Ovary (tissue), 9 donors: ENCODE data around the gene STK39. TPM values are rescaled to one million over a fixed set of nuclear protein-coding genes. Genes with fewer than 3 reads are reported as not detected.

Experiments
- DNase-seq, 5 donors: peaks; one replicate each; pipeline ENCODE4 v3.0.0-alpha.2; 2019 to 2020
- H3K27ac ChIP-seq, 2 donors: fragments of 200-600 bp; one replicate each; pipeline versions ENCODE4 v1.5.1 to v1.8.0; 2019 to 2022
- H3K27me3 ChIP-seq: fragments of 200-600 bp; one replicate; pipeline ENCODE4 v1.8.0; 2022
- H3K36me3 ChIP-seq: fragments of 200-600 bp; sonication (generic); one replicate; pipeline ENCODE4 v1.5.1; 2019
- H3K4me1 ChIP-seq: one replicate; pipeline ENCODE4 v1.8.1; 2013; ENCODE audit warnings: mild to moderate bottlenecking, moderate library complexity; ENCODE audit not compliant: insufficient read depth
- H3K4me3 ChIP-seq: fragments of 200-600 bp; sonication (generic); one replicate; pipeline ENCODE4 v1.5.1; 2017
- H3K9me3 ChIP-seq, 2 donors: fragments of 200-600 bp in 1 of 2; sonication (generic) in 1 of 2; one replicate each; pipeline versions ENCODE4 v1.5.1 to v1.8.1; 2013 to 2019; ENCODE audit warnings: mild to moderate bottlenecking in 1 of 2, moderate library complexity in 1 of 2
- EP300 ChIP-seq: sonication (generic); formaldehyde crosslinking; IDR thresholded peaks from one replicate; pipeline ENCODE4 v1.6.1; 2017; ENCODE audit warnings: antibody characterized with exemption
- POLR2A ChIP-seq: fragments of 450-650 bp; IDR thresholded peaks from one replicate; pipeline ENCODE4 v1.6.1; 2017; ENCODE audit warnings: antibody characterized with exemption, mild to moderate bottlenecking, moderate library complexity
- WGBS, 3 donors: extraction: QIAGEN DNeasy Blood & Tissue Kit in 1 of 3; methylation state at CpG; one replicate each; pipeline versions ENCODE4 v1.1.5 to v1.1.7; 2013 to 2017; 5-methylcytosine and 5-hydroxymethylcytosine counted together
- intact Hi-C, 4 donors: fragments of 100-400 bp; cut with DNase I; formaldehyde crosslinking; loops; one replicate each; pipeline versions ENCODE4 v1.11.0 to v1.15.1; 2022 to 2023
- polyA plus RNA-seq, 2 donors: library from polyadenylated mRNA; stranded (reverse); fragments of 200-250 nt in 1 of 2; fragments of 350-450 nt in 1 of 2; fragmentation: Illumina TruSeq in 1 of 2; extraction: RNeasy Lipid Tissue Mini Kit (QIAGEN cat#74804) in 1 of 2; gene quantifications; one replicate each; pipeline ENCODE4 v1.2.3, GENCODE V29; 2013 to 2014
- total RNA-seq, 7 donors: library from RNA; depleted of rRNA in 2 of 7; stranded (reverse); fragments of >200 nt in 2 of 7; fragmentation: NEBNext Ultra II Directional in 3 of 7; extraction: Animal tissue kit (Norgen Biotek cat#: 25700) in 3 of 7; gene quantifications; one replicate each; pipeline versions ENCODE4 v1.1.0 to v1.2.4, GENCODE V29; 2016 to 2023
- TF ChIP-seq, protein P1 (sequence below), 3 donors: fragments of 450-650 bp in 2 of 3; fragments of 200-600 bp in 1 of 3; IDR thresholded peaks; one replicate each; pipeline versions ENCODE4 v1.5.1 to v1.8.0; 2016 to 2022; ENCODE audit warnings: antibody characterized with exemption in 3 of 3, mild to moderate bottlenecking in 1 of 3
- donor health status: DM: no; HTN: no; CAD: no; lungs with moderate emphysema.
- donor health status: DM: no; HTN: no; CAD: no.
- donor health status: Bipolar disorder and iron deficiency.
- donor health status: DM: yes; HTN: yes; CAD: no.
- donor health status: DM: no; HTN: no; CAD: no.
- donor health status: DM: yes; HTN: yes; CAD: no.

Gene STK39
- total and polyA plus RNA-seq, 9 donors, result 5.9 to 14.1 (median 10.6) TPM

DNA sequence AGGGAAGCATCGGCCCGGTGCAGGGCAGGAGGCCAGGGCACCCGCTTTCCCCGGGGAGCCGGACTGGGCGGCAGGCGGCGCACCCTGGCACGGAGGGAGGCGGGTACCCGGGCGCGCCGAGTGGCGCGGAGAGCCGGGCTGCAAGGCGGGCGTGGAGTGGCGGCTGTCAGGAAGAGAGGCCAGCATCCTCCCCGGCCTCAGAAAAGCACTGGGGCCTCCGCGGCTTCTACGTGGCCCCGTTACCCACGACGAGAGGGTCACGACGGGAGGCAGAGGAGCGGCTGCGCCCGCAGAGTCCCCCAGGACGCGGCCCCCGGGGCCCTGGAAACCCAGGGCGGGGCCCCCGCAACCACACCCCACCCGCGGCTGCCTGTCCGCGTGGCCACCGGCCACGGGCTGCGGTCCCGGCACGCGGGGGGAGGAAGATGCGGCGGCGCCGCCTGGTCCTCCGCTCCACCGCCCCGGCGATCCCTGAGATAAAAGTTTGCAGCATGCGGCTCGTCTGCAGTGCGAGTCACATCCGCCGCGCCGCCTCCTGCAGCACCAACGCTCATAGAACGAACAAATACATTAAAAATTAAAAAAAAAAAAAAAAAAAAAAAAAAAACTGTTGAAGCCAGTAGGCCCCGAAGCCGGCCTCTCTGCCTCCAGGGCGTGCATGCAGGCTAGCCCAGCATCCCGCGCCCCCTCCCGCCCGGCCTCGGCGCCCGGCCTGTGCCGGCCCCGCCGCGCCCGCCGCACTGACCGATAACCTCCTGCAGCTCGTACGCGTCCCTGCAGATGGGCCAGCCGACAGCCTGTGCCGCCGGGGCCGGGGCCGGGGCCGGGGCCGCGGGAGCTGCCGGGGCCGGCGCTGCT, 683 bp downstream of the STK39 start:
- peak; percentile 50 to 76 (median 70) for DNase-seq
- Histone ChIP-seq H3K9me3 (no peaks in the 10 kb centered on the region), H3K27ac (peak overlapping the region in 1 of 2 donors; percentile 51), H3K4me3 (peak overlapping the region; percentile 59), H3K4me1 (peaks cover 3% of the 10 kb centered on the region), H3K36me3 (no peaks in the 10 kb centered on the region), H3K27me3 (no peaks in the 10 kb centered on the region)
- WGBS, 3 donors, result 1% methylated on average over 59 to 95 of the region's 95 CpGs
- intact Hi-C loops, result no loop called here
- no peak for TF ChIP-seq POLR2A
- TF ChIP-seq, protein P1, sequence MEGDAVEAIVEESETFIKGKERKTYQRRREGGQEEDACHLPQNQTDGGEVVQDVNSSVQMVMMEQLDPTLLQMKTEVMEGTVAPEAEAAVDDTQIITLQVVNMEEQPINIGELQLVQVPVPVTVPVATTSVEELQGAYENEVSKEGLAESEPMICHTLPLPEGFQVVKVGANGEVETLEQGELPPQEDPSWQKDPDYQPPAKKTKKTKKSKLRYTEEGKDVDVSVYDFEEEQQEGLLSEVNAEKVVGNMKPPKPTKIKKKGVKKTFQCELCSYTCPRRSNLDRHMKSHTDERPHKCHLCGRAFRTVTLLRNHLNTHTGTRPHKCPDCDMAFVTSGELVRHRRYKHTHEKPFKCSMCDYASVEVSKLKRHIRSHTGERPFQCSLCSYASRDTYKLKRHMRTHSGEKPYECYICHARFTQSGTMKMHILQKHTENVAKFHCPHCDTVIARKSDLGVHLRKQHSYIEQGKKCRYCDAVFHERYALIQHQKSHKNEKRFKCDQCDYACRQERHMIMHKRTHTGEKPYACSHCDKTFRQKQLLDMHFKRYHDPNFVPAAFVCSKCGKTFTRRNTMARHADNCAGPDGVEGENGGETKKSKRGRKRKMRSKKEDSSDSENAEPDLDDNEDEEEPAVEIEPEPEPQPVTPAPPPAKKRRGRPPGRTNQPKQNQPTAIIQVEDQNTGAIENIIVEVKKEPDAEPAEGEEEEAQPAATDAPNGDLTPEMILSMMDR (IDR thresholded peaks at IDR 0.05), result peak in 1 of 3 donors; percentile 13

DNA sequence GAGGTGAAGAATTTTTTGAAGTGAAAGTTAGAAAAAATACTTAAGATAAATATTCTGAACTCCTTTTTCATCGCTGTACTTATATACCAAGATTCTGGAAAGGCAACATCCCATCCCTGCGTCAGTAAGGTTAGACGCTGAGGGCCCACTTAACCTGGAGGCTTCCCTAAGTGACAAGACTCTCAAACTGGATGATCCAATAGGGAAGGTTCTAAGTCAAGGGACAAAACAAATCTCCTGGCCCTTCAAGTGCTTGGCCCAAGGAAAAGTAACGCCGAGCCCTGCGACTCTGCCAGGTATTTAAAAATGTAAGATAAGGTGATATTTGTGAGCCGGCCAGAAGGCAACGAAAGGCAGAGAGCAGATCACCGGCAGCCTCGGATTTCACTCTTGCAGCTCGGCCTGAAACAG, 1.3 kb downstream of the STK39 start:
- 22 to 26% (median 25%) methylated on average over 11 of the region's 11 CpGs for WGBS, 3 donors
- no peaks in the 10 kb centered on the region for H3K9me3 ChIP-seq
- H3K4me3 ChIP-seq, result peak overlapping the region; percentile 59
- no peaks in the 10 kb centered on the region for H3K36me3 ChIP-seq
- H3K27me3 ChIP-seq, result no peaks in the 10 kb centered on the region
- DNase-seq, result no peak
- intact Hi-C loops, result no loop called here
- H3K4me1 ChIP-seq, result peaks cover 3% of the 10 kb centered on the region
- TF ChIP-seq EP300, result no peak
- TF ChIP-seq POLR2A, result no peak
- TF ChIP-seq, protein P1 (IDR thresholded peaks at IDR 0.05), result no peak
- no peak overlapping the region for H3K27ac ChIP-seq

DNA sequence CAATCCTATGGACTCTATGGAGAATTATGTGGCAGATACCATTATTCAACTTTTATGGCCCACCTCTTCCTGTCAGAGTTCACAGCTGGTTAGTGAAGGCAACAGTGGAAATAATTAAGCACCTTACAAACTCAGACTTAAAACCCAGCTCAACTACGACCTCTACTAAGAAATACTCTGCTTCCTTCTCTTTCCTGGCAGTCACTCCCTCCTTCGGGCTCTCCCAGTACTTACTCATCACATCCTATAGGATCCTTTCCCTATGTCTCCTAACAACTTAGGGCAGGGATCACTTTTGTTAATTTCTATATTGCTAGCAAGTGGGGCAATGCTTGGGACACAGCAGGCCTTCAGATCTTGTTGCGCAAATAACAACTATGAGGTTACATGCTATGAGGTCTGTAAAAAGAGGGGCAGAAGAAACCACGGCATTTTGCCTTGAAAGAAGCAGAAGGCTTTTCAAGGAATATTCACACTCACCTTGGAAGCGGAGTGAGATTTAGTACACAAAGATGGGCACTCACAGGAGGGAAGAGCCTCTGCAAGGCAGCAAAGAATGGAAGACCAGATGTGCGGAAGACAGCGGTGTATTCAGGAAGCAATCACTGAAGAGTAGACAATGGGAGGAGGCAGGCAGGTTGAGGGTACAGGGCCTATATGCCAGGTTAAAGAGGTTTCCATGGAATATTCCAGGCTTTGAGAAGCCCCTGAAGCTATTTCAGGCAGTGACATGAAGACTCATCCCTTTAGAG, 2.1 kb downstream of the STK39 start:
- intact Hi-C loops, result no loop called here
- H3K4me3 ChIP-seq, result no peak overlapping the region

DNA sequence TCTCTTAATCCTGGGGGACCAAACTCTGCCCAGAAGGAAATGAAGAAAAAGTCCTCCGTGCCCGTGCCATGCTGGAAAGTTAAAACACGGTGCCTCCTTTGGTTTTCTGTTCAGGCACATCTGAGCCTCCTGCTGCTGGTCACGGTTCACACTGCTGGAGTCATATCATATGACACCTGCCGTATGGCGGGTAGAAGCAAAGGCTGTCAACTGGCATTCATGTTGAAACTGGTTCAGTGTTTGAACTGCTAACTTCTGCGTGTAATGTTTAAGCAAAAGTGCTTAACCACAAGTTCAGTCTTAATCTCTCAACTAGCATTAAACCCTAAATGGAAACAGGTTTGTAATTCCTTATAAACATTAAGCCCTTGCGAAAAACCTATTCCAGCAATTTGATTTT, 3.1 kb downstream of the STK39 start:
- Histone ChIP-seq H3K4me3 (no peak overlapping the region), H3K9me3 (no peaks in the 10 kb centered on the region), H3K36me3 (no peaks in the 10 kb centered on the region), H3K27ac (no peak overlapping the region), H3K27me3 (no peaks in the 10 kb centered on the region), H3K4me1 (peaks cover 5% of the 10 kb centered on the region)
- intact Hi-C loops, result no loop called here
- no peak for TF ChIP-seq POLR2A
- TF ChIP-seq, protein P1 (IDR thresholded peaks at IDR 0.05), result no peak
- TF ChIP-seq EP300, result no peak
- no peak for DNase-seq
- whole genome bisulfite sequencing, 3 donors, result 92 to 93% (median 92%) methylated on average over 8 of the region's 8 CpGs

More for the DNA sequence above, 2.1 kb downstream of the STK39 start:
- TF ChIP-seq POLR2A (no peak), EP300 (no peak)
- TF ChIP-seq, protein P1 (IDR thresholded peaks at IDR 0.05), result no peak
- H3K36me3 ChIP-seq, result no peaks in the 10 kb centered on the region
- no peak for DNase-seq
- H3K4me1 ChIP-seq, result peaks cover 3% of the 10 kb centered on the region
- H3K27me3 ChIP-seq, result no peaks in the 10 kb centered on the region
- H3K9me3 ChIP-seq, result no peaks in the 10 kb centered on the region
- whole genome bisulfite sequencing, 3 donors, result 91 to 94% (median 94%) methylated on average over 7 of the region's 7 CpGs
- H3K27ac ChIP-seq, result no peak overlapping the region
